ENCODE data around the gene HELZ.

The HELZ gene

DNA sequence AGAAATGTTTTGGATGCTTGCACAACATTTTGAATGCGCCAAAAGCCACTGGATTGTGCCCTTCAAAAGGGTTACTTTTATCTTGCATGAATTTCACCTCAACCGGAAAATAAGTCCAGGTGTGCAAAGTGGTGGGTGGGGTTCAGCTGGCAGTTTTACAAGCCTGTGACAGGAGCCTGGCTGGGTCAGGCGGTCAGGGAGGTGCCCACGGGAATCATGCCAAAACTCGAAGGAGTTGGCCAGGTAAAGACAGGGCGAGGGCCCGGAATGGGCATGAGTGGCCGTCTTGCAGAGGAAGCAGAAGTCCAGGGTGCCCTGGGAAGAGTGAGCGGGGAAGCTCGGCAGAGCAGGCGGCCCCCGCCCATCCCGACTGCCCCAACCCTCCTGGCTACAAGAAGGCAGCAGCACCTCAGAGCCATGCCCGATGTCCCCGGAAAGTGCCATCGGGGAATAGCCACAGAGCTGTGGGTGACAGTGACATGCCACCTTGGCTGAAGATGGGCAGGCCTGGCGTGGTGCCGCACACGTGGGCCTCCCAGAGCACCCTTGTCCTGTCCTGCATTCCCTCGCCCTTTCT lies 219.7 kb downstream of the HELZ start:
- TF ChIP-seq, protein P1, sequence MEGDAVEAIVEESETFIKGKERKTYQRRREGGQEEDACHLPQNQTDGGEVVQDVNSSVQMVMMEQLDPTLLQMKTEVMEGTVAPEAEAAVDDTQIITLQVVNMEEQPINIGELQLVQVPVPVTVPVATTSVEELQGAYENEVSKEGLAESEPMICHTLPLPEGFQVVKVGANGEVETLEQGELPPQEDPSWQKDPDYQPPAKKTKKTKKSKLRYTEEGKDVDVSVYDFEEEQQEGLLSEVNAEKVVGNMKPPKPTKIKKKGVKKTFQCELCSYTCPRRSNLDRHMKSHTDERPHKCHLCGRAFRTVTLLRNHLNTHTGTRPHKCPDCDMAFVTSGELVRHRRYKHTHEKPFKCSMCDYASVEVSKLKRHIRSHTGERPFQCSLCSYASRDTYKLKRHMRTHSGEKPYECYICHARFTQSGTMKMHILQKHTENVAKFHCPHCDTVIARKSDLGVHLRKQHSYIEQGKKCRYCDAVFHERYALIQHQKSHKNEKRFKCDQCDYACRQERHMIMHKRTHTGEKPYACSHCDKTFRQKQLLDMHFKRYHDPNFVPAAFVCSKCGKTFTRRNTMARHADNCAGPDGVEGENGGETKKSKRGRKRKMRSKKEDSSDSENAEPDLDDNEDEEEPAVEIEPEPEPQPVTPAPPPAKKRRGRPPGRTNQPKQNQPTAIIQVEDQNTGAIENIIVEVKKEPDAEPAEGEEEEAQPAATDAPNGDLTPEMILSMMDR (conservative IDR thresholded peaks at IDR 0.05; ENCODE audit: control insufficient read depth, insufficient read depth, low read depth, low read length), result no peak
- H3K4me3 ChIP-seq (ENCODE audit: control insufficient read depth, low read depth, low read length), result no peak overlapping the region
- DNase-seq (ENCODE audit: low read depth), result no peak

GRCh38 chr17:67024736-67025135 lies 220.3 kb downstream of the HELZ start:
- no peak overlapping the region for H3K4me3 ChIP-seq (ENCODE audit: control insufficient read depth, low read depth, low read length)
- TF ChIP-seq, protein P1 (conservative IDR thresholded peaks at IDR 0.05; ENCODE audit: control insufficient read depth, insufficient read depth, low read depth, low read length), result no peak
- no peak for DNase-seq (ENCODE audit: low read depth)

- TF ChIP-seq, protein P1 (conservative IDR thresholded peaks at IDR 0.05; ENCODE audit: control insufficient read depth, insufficient read depth, low read depth, low read length), result no peak
- no peak overlapping the region for H3K4me3 ChIP-seq (ENCODE audit: control insufficient read depth, low read depth, low read length)
- DNase-seq (ENCODE audit: low read depth), result no peak
Observed at GRCh38 chr17:67022451-67022810, 222.6 kb downstream of the HELZ start.

- TF ChIP-seq, protein P1 (conservative IDR thresholded peaks at IDR 0.05; ENCODE audit: control insufficient read depth, insufficient read depth, low read depth, low read length), result no peak
- no peak for DNase-seq (ENCODE audit: low read depth)
- H3K4me3 ChIP-seq (ENCODE audit: control insufficient read depth, low read depth, low read length), result no peak overlapping the region
Observed at GRCh38 chr17:67021743-67022450, 223.1 kb downstream of the HELZ start.

GRCh38 chr17:67021196-67021595 lies 223.8 kb downstream of the HELZ start:
- no peak for DNase-seq (ENCODE audit: low read depth)
- no peak overlapping the region for H3K4me3 ChIP-seq (ENCODE audit: control insufficient read depth, low read depth, low read length)
- TF ChIP-seq, protein P1 (conservative IDR thresholded peaks at IDR 0.05; ENCODE audit: control insufficient read depth, insufficient read depth, low read depth, low read length), result no peak
